GM18526 (cell line): Measurements from ENCODE around the gene MYL6B.

Experiments used
- POLR2A ChIP-seq: IDR thresholded peaks from 3 replicates; pipeline ENCODE4 v1.6.1; 2011; ENCODE audit not compliant: insufficient read length; ENCODE audit errors: extremely low read depth

Gene MYL6B

GRCh38 chr12:56152132-56152755 is at the start of gene MYL6B:
Gene MYL6B (plus strand): TSS chr12:56152587. CDS start chr12:56153919, 1,332 bp downstream.
- TF ChIP-seq POLR2A: peak; percentile 80

GRCh38 chr12:56102683-56103065 is 49.7 kb upstream of the MYL6B start:
- no peak for TF ChIP-seq POLR2A

GRCh38 chr12:56103066-56103711 is 49.2 kb upstream of the MYL6B start:
- no peak for TF ChIP-seq POLR2A

GRCh38 chr12:56103823-56104108 is 48.6 kb upstream of the MYL6B start:
- TF ChIP-seq POLR2A: no peak

GRCh38 chr12:56104109-56104814 is 48.1 kb upstream of the MYL6B start, which contains the start of gene PA2G4:
Gene PA2G4 (plus strand): TSS chr12:56104559. CDS start chr12:56104738, 179 bp downstream.
- peak; percentile 91 for TF ChIP-seq POLR2A

GRCh38 chr12:56104815-56105608 is 47.4 kb upstream of the MYL6B start:
- TF ChIP-seq POLR2A: no peak

- no peak for TF ChIP-seq POLR2A
Measured at GRCh38 chr12:56105609-56105902, 46.8 kb upstream of the MYL6B start.

GRCh38 chr12:56107242-56107641 is 45.1 kb upstream of the MYL6B start:
- TF ChIP-seq POLR2A: no peak

GRCh38 chr12:56110571-56110970 is 41.8 kb upstream of the MYL6B start:
- TF ChIP-seq POLR2A: no peak

GRCh38 chr12:56114084-56114483 is 38.3 kb upstream of the MYL6B start:
- no peak for TF ChIP-seq POLR2A

GRCh38 chr12:56115329-56115728 is 37.1 kb upstream of the MYL6B start:
- TF ChIP-seq POLR2A: no peak

GRCh38 chr12:56116267-56117081 is 35.9 kb upstream of the MYL6B start, which contains the start of gene RPL41:
Gene RPL41 (plus strand): TSS chr12:56116633.
- TF ChIP-seq POLR2A: peak; percentile 99

GRCh38 chr12:56117778-56118687 is 34.4 kb upstream of the MYL6B start, which contains the start of gene ZC3H10:
Gene ZC3H10 (plus strand): TSS chr12:56118266. CDS start chr12:56120563, 2,297 bp downstream.
- peak; percentile 98 for TF ChIP-seq POLR2A

- no peak for TF ChIP-seq POLR2A
Measured at GRCh38 chr12:56118688-56119357, 33.6 kb upstream of the MYL6B start.

- TF ChIP-seq POLR2A: no peak
Measured at GRCh38 chr12:56119361-56119796, 33.0 kb upstream of the MYL6B start.
